NCI-H2081 (cell line): ENCODE measurements around the gene SERPINA1.
"Not testable (repeated sequence)": the region's sequence is repeated elsewhere in the genome, so short reads cannot be mapped to it uniquely, and the experiment has no call there.

ENCODE experiments used
- DNase-seq, 2 experiments: peaks; one replicate each; lab custom pipeline; 2025; lab: John Stamatoyannopoulos, UW

The SERPINA1 gene

GRCh38 chr14:94369766-94370523, 18.5 kb downstream of the SERPINA1 start:
- not testable (repeated sequence) for DNase-seq

- no peak for DNase-seq
Observed at GRCh38 chr14:94368956-94369355, 19.4 kb downstream of the SERPINA1 start.

- no peak for DNase-seq
Observed at GRCh38 chr14:94368243-94368590, 20.2 kb downstream of the SERPINA1 start.

GRCh38 chr14:94367347-94368242, 20.8 kb downstream of the SERPINA1 start:
- no peak for DNase-seq

GRCh38 chr14:94366146-94366915, 22.1 kb downstream of the SERPINA1 start, which contains the start of gene SERPINA2:
TSS of gene SERPINA2 (minus strand) at chr14:94366698.
- no peak for DNase-seq

GRCh38 chr14:94365624-94366023, 22.8 kb downstream of the SERPINA1 start:
- DNase-seq, result no peak

GRCh38 chr14:94364964-94365363, 23.4 kb downstream of the SERPINA1 start:
- no peak for DNase-seq

- DNase-seq, result no peak
Observed at GRCh38 chr14:94364037-94364436, 24.4 kb downstream of the SERPINA1 start.

- no peak for DNase-seq
Observed at GRCh38 chr14:94363151-94363624, 25.2 kb downstream of the SERPINA1 start.

- DNase-seq, result no peak
Observed at GRCh38 chr14:94362614-94363133, 25.7 kb downstream of the SERPINA1 start.

- DNase-seq, result no peak
Observed at GRCh38 chr14:94361682-94362081, 26.7 kb downstream of the SERPINA1 start.

GRCh38 chr14:94360945-94361565, 27.3 kb downstream of the SERPINA1 start:
- DNase-seq, result no peak

GRCh38 chr14:94357166-94357565, 31.2 kb downstream of the SERPINA1 start:
- no peak for DNase-seq

- no peak for DNase-seq
Observed at GRCh38 chr14:94356379-94357056, 31.9 kb downstream of the SERPINA1 start.

- DNase-seq, result no peak
Observed at GRCh38 chr14:94355191-94355794, 33.1 kb downstream of the SERPINA1 start.

- no peak for DNase-seq
Observed at GRCh38 chr14:94354638-94355185, 33.7 kb downstream of the SERPINA1 start.

GRCh38 chr14:94354190-94354589, 34.2 kb downstream of the SERPINA1 start:
- DNase-seq, result not testable (repeated sequence)

GRCh38 chr14:94349276-94349675, 39.1 kb downstream of the SERPINA1 start:
- no peak for DNase-seq

- DNase-seq, result no peak
Observed at GRCh38 chr14:94348836-94349235, 39.6 kb downstream of the SERPINA1 start.

- DNase-seq, result no peak
Observed at GRCh38 chr14:94346841-94347240, 41.6 kb downstream of the SERPINA1 start.
